Measurements from ENCODE around the gene PLEKHB2. TPM values are rescaled to one million over a fixed set of nuclear protein-coding genes. Genes with fewer than 3 reads are reported as not detected.

PLEKHB2 gene
- total and polyA plus RNA-seq, 2 of the 8 experiments (the other 6 are each of a cell fraction or from before 2014, with no cell fraction given): 42.4 to 54.8 TPM

DNA sequence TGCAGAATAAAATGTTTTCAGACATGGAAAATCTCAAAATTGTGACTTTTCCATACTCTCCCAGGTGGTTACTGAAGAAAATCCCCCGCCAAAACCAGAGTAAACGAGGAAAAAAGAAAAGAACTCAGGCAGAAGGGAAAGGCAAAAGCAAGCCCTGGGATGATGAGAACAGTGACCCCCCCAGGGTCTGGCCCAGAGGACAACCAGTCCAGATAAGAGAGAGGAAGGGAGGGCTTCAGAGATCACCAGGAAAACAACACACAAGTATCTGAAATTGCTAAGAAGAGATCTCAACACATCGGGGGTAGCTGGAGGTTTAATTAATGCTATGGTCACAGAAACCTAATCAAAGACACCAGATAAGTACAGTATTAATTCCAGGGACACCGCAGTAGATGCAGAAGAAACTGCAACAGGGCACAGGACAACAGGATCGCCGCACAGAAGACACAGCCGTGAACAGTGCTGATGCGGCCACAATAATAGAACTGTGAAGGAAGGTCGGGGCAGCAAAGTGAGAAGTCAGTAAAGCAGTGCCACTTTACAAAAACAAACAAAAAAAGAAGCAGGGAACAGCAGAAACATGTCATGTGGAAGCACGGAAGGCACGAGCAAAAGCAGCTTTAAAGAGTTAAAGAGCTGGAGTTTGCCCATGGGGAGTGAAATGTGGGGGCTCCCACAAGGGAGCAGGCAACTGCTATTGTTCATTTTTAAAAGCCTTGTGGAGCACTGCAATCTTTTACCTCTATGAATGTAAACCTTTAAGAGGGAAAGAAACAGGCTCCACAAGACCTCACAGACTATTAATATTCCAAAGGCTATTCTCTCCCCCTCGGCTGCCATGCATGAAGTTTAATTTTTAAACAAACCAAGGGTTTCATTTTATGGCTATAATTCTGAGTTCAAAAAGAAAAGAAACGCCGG is 40.3 kb upstream of the PLEKHB2 start:
- Histone ChIP-seq H2BK20ac (ENCODE audit: low read length) (no peak overlapping the region), H3K18ac (ENCODE audit: extremely low read depth, low read length) (no peak overlapping the region), H3K4ac (replicated peaks; ENCODE audit: insufficient read length, low read depth, low read length) (no peak overlapping the region), H3K79me2 (ENCODE audit: control insufficient read depth in 1 of 2, insufficient read depth in 2 of 2, low read length in 2 of 2) (peaks cover 4 to 87% of the 10 kb centered on the region in 2 experiments; a peak in 3 of 4 replicates), H3K9me3 (ENCODE audit: insufficient read depth in 2 of 2, low read depth in 1 of 2, low read length in 1 of 2) (no peaks in the 10 kb centered on the region), H4K8ac (ENCODE audit: extremely low read depth, insufficient read depth, low read length) (no peak overlapping the region), H3K4me2 (ENCODE audit: insufficient read depth in 1 of 2, low read depth in 2 of 2, low read length in 2 of 2) (no peak overlapping the region), H2AK5ac (ENCODE audit: low read depth, low read length) (no peak overlapping the region), H3K27me3 (replicated peaks in 1 of 4; ENCODE audit: control insufficient read depth in 3 of 4, extremely low read depth in 1 of 4, insufficient read depth in 3 of 4, low read length in 3 of 4) (no peaks in the 10 kb centered on the region), H2BK120ac (replicated peaks; ENCODE audit: low read depth, low read length) (no peak overlapping the region), H3K9ac (replicated peaks in 1 of 4; ENCODE audit: extremely low read depth in 1 of 4, low read depth in 3 of 4, low read length in 3 of 4) (no peak overlapping the region), H2BK12ac (ENCODE audit: low read depth, low read length) (no peak overlapping the region), H3K27ac (ENCODE audit: low read depth, low read length) (no peak overlapping the region), H4K20me1 (replicated peaks in 1 of 2; ENCODE audit: control insufficient read depth in 1 of 2, insufficient read depth in 2 of 2, low read length in 2 of 2) (peaks cover 15 to 32% of the 10 kb centered on the region in 2 experiments), H3K23ac (ENCODE audit: insufficient read length) (no peak overlapping the region), H3K4me1 (replicated peaks in 1 of 4; ENCODE audit: control insufficient read depth in 3 of 4, insufficient read depth in 4 of 4, low read length in 3 of 4) (0 out of 7 replicates have a peak, but pooled peaks cover 0 to 2% (median 0%) of the 10 kb centered on the region in 4 experiments), H2BK15ac (ENCODE audit: low read length) (no peak overlapping the region), H3K4me3 (ENCODE audit: extremely low read depth in 1 of 4, insufficient read depth in 2 of 4, low read depth in 3 of 4, low read length in 4 of 4) (no peak overlapping the region), H3K23me2 (ENCODE audit: low read depth, low read length) (no peaks in the 10 kb centered on the region), H4K91ac (replicated peaks; ENCODE audit: insufficient read length, low read length) (no peak overlapping the region), H3K56ac (replicated peaks; ENCODE audit: insufficient read length, low read depth, low read length) (no peak overlapping the region), H3K14ac (ENCODE audit: insufficient read length) (no peak overlapping the region), H3K79me1 (ENCODE audit: low read depth, low read length) (peaks cover 7% of the 10 kb centered on the region; the same call in 1 of the 2 replicates), H2BK5ac (ENCODE audit: low read depth, low read length) (no peak overlapping the region), H3K36me3 (ENCODE audit: control insufficient read depth in 2 of 4, insufficient read depth in 4 of 4, low read length in 3 of 4) (peaks cover 5 to 54% (median 6%) of the 10 kb centered on the region in 4 experiments; a peak in 5 of 8 replicates), H2AFZ (ENCODE audit: low read length) (no peak overlapping the region), H4K5ac (ENCODE audit: insufficient read length, low read depth, low read length) (no peak overlapping the region)
- POLR2A ChIA-PET (ENCODE audit: partially characterized antibody): interaction anchor here (1.0 to 1.9 kb wide), 4 partner anchors 12 to 27 kb away, joined by 3 to 13 read pairs (median 3); partner anchors contain the start of gene FAM168B
- WGBS, 2 experiments (ENCODE audit: extremely low coverage in 1 of 2, insufficient coverage in 1 of 2, insufficient read length in 1 of 2, insufficient replicate concordance in 2 of 2, low coverage in 1 of 2, low lambda C conversion rate in 2 of 2, missing lambda C conversion rate in 1 of 2): 82% methylated on average over 14 of the region's 14 CpGs; no CpG with 5 or more reads in 1 of the 2 experiments
- DNase-seq (ENCODE audit: low read depth in 1 of 2, low spot score in 2 of 2) (no peak), FAIRE-seq (no peak)
- CTCF ChIA-PET (ENCODE audit: partially characterized antibody): interaction anchor here (1.1 to 1.2 kb wide), 2 partner anchors 11 to 13 kb away, joined by 3 to 5 read pairs; no protein-coding TSS in a partner anchor
- no peak for TF ChIP-seq PHF8 (conservative IDR thresholded peaks at IDR 0.05; ENCODE audit: low read depth, low read length)
- TF ChIP-seq RAD21 (IDR thresholded peaks at IDR 0.05 in 1 of 2, conservative IDR thresholded peaks at IDR 0.05 in 1 of 2; ENCODE audit: low read depth in 2 of 2, low read length in 2 of 2): no peak
- TF ChIP-seq, protein P1, sequence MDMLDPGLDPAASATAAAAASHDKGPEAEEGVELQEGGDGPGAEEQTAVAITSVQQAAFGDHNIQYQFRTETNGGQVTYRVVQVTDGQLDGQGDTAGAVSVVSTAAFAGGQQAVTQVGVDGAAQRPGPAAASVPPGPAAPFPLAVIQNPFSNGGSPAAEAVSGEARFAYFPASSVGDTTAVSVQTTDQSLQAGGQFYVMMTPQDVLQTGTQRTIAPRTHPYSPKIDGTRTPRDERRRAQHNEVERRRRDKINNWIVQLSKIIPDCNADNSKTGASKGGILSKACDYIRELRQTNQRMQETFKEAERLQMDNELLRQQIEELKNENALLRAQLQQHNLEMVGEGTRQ (IDR thresholded peaks at IDR 0.05; ENCODE audit: low read length): no peak
- TF ChIP-seq GTF2F1 (IDR thresholded peaks at IDR 0.05; ENCODE audit: borderline replicate concordance, low read depth, low read length): no peak
- TF ChIP-seq CBX5 (IDR thresholded peaks at IDR 0.05; ENCODE audit: low read depth, low read length): no peak
- no peak for TF ChIP-seq SP1 (IDR thresholded peaks at IDR 0.05; ENCODE audit: low read depth, low read length)
- TF ChIP-seq JUND (IDR thresholded peaks at IDR 0.05; ENCODE audit: low read length): no peak
- TF ChIP-seq, protein P2, sequence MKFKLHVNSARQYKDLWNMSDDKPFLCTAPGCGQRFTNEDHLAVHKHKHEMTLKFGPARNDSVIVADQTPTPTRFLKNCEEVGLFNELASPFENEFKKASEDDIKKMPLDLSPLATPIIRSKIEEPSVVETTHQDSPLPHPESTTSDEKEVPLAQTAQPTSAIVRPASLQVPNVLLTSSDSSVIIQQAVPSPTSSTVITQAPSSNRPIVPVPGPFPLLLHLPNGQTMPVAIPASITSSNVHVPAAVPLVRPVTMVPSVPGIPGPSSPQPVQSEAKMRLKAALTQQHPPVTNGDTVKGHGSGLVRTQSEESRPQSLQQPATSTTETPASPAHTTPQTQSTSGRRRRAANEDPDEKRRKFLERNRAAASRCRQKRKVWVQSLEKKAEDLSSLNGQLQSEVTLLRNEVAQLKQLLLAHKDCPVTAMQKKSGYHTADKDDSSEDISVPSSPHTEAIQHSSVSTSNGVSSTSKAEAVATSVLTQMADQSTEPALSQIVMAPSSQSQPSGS (IDR thresholded peaks at IDR 0.05; ENCODE audit: low read length): no peak
